Eye (tissue), 1 donor: ENCODE measurements around the gene CEPT1.

ENCODE experiments used
- DNase-seq: peaks from one replicate; pipeline ENCODE4 v3.0.0-alpha.2; 2015

CEPT1 gene

DNA sequence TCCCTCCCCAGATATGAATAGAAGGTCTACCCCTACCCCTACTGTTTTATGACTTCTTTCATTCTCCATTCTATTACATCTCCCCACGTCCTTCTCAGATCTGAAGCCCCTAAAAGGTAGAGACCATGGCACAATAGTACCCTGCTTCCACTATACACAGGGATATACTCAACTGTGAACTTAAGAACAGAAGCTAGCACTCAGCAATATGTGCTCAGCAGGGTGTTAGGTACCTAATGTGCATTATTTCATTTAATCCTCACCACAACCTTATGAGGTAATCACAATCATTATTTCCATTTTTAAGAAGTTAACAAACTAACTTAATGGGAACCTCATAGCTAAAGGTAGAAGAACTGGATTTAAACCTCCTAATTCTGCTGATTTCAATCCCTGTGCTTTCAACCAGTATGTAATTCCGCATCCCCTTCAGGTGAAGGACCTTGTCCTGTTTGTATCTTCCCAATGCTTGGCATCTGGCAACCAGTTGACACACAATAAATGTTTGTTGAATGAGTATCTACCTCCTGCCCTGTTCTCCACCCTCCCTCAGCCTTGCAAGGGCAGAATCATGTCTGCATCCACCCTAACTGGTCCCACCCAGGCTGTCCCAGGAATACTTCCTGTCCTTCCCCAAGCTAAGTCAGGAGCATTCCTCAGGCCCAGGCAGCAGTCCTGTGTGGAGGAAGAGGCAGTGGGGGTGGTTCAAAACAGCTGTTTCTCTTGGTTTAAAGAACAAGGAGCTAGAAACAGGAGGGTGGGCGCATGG, 53.9 kb downstream of the CEPT1 start:
- DNase-seq, result no peak

DNA sequence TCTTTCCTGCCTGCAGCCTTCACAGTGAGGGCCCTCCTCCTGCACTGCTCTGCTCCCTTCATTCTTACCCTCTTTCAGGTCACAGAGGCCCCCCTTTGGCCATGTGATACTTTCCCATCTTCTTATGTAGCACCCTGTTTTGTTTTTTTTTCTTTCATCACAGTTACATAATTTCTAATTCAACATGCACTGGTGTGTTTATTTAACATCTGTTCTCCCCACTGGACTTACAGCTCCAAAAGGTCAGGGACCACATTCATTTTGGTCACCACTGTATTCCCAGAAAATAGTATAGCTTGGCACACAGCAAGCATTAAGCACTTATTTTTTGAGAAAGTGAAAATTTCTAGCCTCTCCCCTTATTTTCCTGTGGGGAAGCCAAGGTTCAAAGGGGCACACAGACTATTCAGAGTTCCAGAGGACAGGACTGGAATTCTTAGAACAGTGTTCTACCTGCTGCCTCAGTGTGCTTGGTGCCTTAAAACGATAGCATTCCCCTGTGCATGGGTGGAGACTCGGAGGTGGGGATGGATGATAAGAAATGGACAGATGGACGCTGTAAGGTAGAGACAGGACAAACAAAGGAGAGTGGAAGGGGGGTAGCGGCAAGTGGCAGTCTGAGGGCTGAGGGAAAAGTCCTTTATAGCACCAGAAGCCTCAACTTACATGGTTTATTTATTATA, 55.1 kb downstream of the CEPT1 start:
- DNase-seq, result no peak

DNA sequence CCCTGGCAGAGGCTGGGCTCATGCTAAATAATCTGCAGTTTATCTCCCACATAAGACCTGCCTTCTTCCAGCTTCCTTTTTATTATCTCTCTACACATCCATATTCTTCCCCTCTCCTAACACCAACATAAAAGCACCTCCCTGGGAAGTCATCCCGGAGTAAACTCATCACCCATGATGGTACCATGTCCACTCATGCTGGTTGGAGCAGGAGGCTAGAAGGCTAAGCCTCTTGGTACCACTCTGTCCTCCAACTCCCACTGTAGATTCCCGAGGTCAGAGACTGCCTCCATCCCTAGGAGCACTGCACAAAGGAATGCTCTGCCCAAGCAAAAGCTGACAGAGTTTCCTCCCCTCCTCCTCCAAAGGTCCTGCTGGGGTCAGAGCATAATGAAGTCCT, 56.2 kb downstream of the CEPT1 start:
- DNase-seq, result no peak

DNA sequence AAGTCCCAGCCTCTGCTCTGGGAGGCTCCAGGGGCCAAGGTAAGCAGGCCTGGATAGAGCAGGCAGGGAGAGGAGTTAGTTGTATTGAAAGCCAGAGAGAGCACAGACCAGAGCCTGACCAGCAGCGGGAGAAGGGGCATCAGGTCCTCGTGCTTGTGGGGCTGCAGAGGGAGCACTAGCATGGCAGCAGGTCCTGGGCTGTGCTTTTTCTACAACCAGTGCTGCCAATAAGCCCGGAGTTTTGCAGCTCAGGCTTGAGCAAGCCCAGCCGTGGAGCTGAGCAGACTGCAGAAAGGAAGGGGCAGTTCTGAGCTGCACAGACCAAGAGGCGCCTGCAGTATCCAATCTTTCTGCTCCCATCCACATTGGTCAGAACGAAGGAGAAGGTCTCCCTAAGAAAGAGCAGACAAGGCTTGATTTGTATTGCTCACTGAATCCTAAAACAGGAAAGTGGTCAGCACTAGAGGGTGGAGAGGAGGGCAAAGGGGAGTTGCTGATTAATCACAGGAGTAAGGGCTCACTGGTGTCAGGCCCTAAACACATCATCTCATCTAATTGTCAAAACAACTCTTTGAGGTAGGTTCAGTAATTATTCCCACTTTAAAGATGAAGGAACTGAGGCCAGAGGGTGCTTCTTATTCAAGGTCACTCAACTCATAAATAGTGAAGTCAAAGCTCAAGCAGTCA, 57.7 kb downstream of the CEPT1 start:
- DNase-seq, result no peak

DNA sequence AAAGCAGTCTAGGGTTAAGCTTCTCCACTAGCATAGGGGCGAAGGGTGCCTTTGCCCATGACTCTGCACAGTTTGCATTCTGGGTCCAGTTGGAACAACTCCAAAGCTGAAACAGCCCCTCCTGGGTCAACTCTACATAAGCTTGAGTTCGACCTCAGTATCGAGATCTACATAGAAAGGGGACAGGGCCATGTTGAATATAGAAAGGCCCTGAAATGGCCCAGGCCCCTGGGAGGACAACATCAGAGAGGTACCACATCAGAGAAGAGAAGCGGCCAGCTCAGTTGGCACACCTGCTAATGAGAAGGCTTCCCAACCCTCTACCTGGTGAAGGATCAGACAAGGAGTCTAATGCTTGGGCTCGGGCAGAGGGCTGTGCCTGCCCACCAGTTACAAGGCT, 58.8 kb downstream of the CEPT1 start:
- no peak for DNase-seq

DNA sequence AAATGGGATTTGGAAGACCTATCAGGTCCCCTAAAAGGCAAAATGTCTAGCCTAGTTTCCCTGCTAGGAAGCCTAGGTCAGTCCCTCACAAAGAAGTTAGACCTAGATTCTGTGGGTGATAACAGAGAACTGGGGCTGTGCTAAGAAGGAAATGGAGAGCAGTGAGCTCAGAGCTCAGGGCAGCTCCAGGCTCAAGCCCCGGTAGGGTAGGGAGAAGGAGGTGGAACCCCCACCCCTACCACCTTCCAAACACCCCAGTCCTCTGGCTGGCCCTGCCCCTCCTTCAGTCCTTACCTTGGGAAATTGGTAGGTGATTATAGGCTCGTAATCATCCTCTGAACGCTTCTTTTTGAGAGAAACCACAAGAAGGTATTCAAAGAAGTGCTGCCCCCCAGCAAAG, 59.3 kb downstream of the CEPT1 start:
- no peak for DNase-seq

DNA sequence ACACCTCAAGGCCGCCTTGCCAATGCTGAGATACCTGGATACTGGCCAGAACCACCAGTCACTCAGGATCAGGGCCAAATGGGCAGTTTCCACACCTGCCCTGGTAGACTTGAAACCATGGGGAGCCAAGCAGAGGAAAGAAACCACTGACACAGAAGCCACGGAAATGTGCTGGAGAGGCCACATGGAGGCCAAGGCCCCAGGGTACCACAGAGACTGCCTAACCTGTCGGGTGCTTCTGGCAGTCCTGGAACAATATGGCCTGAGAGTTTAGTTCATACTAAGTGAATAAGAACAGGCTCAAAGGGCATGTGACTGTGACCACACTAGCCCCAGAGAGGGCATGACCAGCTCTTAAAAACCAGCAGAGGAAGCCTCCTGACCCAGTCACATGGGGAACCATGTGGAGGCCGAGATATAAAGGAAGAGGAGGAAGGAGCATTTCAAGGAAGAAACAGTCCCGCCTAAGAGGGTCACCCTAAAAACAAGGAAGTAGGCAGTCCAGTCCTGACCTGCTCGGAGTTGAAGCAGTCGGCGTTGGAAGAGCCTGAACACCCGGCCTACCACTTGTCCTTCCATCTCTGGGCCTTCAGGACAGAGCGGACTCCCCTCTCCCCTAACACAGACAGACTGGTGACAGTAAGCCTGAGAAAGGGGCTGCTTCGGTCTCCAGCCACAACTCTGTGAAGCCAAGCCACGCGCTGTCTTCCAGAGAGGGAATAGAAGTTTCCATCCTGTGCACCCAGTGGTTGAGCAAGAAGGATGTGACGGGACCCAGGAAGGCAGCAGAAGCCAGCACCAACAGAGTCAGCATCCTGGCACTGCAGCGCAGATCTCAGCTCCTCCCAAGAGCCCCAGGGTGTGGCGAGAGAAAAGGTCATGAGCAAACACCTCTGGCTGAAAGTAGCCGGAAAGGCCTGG, 60.1 kb downstream of the CEPT1 start, which contains the start of gene DENND2D:
TSS of gene DENND2D (minus strand) at position 766 of the 921 bp plus-strand sequence. CDS start at position 579, 187 bp downstream.
- DNase-seq, result no peak

DNA sequence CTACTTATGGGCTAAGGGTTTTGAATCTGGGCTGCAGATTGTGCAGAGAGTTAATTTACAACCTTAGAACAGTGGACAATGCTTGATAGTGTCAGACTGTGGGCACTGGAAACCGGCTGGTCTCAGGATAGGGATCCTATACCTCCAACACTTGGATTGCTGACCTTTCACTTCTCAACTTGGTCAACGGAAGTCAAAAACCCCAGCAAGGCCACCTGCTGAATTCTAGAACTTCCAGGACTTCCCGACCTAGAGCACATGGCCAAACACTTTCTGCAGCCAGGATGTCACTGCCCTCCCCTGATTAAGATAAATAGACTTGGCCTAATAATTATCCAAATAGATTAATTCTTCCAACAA, 60.8 kb downstream of the CEPT1 start:
- DNase-seq, result no peak

DNA sequence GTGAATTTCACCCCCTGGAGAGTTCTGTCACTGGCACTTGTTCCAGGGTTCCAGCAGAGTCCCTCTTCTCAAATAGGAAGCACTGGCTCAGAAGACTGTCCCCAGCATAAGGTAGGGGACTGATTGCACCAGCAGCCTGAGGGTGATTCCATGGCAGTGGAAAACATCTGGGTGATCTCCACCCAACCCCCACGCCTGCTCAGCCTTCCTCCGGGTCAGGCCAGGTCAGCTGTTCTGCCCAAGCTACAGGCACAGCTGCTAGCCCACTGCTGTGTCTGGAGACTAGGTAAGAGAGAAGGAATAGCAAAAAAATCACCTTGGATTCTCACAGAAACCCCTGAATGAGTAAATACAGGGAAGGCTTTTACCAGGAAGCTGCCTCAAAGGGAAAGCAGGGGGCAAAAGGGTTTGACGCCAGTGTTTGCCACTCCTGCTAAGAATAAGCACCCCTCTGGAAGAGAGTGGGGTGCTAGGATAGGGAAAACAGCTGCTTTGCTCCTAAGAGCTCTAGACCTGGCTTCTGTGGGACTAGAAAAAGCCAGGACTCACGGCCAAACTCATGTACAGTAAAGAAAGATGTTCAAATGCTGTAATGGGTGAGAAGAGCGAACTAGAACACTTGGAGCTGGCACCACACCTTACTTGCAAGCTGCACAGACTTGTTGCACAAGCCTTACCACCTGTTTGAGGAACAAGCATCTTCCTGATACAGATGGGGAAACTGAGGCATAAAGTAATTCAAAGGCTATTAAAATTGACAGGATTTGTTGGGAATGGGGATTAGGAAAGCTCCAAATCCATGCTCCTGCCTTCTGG, 61.5 kb downstream of the CEPT1 start:
- no peak for DNase-seq

DNA sequence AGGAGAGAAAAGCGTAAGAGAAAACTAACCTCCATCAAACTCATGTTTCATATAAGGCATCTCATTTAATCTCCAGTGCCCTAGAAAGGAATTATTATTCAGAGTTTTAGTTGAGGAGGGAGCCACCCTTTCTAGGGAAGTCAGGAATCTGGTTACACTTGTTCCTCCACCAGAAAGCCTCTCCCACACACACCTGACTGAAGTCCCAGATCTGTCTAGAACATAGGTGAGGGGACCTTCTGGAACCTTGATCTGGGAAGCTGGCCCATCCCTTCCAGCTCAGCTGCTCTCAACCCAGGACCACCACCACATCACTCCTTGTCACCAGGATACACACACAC, 62.3 kb downstream of the CEPT1 start:
- DNase-seq, result no peak

DNA sequence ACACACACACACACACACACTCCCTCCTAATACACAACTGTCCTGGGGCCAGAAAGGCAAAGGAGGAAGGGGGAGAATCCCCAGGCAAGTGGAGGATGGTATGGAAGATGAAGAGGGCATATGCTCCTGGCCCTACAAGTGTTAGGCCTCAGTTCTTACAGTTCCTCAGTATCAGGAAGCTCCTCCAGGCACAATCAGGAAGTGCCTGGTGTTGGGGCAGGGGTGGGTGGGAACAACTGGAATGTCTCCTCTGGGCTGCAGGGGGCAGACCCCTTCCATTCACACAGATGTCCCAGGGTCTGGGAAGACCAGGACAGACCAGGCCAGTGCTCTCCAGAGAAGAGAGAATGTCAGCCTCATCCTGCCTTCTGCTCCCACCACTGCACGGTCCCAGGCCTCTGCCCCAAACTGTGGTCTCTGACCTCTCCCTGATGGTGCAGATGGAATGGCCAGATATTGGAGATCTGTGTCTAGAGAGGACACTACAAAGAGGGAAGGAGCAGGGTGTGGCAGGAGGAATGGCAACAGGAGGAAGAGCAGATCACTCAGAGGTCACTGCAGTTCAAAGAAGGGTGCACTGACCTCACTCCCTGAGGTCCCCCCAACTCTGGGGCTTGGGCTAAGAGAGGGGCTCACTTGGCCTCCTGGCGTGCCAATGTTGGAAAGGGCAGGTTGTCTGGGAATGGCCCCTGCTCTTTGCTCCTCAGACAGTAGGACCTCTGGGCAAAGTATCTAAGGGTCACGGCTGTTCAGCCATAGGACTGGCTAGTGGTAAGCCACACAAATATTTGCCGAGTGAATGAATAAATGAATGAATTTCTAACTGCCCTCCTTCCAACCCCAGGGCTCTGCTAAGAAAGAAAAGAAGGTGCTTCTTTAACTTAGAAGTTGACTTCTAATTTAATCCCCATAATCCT, 62.9 kb downstream of the CEPT1 start:
- no peak for DNase-seq

DNA sequence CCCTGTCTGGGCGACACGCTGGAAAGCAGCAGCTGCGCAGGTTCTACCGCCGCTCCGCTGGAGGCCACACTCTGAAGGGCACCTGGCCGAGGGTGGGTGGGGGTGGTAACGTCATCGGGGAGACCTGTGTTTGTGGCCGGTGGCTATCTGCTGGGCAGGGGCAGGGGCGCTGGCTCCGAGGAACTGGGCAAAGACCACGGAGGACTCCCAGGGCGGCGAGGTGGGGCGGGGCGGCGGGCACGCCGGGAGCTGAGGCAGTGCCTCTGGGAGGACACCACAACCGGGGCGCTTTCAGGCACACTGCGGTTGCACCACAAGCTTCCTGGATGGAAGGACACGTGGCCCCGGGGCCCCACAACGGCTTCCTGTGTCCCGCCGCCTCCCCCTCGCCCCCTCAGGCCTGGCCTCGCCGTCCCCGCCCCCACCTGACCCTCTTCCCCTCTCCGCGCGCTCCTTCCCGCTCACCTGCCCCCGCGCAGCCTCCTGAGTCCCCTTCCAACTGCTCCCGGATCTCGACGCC, 63.7 kb downstream of the CEPT1 start:
- peak; percentile 35 for DNase-seq

DNA sequence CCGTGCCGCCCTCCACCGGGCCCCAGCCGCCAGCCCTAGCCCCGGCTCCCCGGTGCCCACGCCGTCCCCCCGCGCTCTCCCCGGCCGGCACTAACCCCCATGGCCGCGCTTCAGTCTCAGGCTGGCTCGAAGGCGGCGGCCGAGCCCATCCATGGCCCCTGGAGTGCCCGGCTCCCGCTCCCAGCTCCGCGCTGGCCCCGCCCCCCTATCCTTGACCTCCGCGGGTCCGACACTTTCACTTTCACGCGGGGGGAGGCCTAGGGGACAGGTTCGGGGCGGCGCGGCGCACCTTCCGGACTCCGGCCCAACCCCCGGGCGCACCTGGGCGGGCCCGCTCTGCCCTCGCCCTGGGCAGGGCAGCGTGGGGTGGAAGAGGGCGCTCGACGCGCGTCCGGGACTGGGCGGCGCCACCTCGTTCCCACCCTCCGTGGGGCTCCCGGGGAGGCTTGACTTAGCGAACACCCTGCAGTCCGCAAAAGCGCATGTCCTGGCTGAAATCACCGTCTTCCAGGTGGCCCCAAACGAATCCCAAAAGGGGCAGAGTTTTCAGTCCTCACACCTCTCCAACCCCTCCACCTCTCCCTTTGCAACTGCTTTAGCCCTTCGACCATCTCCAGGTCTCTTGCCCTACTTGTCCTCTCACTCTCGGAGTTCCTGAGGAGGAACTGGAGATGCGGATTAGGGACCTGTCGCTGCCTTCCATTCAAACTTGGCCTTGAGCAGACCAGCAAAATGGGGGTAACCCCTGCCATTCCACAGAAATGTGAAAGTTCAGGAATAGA, 64.4 kb downstream of the CEPT1 start:
- peak; percentile 27 for DNase-seq

DNA sequence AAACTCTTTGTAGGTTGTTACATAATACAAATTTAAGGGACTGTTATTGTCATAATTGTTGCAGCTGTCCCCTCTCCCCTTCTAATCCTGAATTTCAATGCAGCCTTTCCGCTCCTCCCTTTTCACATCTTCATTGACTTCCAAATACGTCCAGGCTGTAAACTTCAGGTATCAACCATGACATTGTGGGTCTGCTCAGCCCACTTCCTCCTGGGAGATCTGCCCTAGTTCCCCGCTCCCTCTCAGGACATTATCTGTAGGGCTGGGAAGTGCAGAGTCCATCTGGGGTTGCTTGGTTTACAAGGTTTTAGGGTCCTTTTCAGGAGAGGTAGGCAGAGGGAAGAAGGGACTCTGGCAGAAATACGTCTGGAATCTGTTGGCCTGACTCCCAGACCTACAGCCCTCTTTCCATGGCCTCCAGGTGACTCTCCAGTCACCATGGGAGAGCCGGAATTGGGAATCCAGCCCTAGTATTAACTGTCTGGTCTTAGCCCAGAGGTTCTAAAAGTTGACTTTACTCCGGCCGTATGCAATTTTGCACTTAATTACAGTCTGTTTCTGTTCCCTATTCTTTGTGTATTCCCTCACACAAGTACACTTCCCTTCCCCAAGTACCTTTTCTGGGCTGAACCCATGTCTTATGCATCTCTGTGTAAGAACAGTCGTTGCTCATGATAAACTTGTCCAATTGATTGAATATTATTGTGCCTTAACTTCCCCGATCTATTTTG, 65.1 kb downstream of the CEPT1 start:
- DNase-seq, result no peak

DNA sequence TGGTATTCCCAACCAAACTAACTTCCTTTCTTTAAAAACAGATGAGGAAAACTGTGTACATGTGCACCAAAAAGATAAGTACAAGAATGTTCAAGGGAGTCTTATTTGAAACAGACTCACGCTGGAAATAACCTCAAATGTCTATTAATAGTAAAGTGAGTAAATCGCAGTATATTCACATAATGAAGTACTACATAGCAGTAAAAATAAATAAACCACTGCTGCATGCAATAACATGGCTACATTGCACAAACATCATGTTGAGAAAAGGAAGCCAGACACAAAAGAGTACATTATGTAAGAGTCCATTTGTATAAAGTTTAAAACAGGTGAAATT, 65.7 kb downstream of the CEPT1 start:
- no peak for DNase-seq

DNA sequence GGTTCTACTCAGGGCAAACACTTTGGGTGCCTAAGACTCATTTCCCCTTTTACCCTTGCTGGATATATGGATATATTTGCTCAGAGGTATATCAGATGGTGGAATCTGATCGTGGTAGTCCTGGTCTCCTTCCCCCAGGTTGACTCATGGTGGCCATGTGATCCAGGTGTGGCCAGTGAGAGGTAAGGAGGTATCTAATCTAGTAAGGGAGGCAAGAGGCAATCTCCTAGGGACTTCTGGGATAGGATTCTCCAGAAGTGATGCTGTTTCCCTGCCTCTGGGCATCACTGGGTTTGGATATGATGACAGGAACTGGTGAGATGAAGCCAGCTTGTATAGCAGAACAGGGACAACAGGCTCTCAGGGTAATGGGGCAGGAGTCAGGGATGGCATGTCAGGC, 68.9 kb downstream of the CEPT1 start:
- DNase-seq, result no peak

DNA sequence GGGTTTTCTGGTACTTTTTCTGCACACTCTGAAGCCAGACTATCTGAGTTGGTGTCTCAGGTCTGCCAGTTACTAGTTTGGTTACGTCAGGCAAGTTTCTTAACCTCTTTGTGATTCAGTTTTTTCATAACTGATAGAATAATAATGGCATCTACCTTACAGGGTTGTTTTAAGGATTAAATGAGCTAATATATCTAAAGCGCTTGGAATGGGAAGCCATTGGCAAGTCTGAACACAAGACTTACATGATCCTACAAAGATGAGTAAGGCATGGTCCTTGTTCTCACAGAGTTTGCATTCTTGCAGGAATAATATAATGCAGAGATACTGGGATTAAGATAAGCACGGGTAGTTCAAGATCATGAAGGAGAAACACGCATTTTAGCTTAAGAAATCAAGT, 69.6 kb downstream of the CEPT1 start:
- DNase-seq, result no peak

DNA sequence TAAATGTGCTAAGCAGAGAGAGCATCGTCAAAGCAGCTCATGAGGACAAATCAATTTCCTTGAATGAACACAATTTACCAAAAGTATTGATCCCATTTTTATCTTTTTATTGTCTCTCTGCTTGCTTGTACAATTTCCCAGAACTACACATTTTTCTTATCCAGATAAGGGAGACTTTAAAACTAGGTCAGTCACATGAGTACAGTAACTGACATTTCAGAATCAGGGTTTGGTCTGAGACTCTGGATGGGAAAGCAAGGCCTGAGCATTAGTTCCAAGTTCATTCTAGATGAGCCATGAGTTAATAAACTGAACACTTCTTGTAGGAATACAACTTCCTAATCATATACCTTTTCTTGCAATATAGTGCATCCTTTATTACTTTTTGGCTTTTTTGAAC, 71.9 kb downstream of the CEPT1 start:
- no peak for DNase-seq

DNA sequence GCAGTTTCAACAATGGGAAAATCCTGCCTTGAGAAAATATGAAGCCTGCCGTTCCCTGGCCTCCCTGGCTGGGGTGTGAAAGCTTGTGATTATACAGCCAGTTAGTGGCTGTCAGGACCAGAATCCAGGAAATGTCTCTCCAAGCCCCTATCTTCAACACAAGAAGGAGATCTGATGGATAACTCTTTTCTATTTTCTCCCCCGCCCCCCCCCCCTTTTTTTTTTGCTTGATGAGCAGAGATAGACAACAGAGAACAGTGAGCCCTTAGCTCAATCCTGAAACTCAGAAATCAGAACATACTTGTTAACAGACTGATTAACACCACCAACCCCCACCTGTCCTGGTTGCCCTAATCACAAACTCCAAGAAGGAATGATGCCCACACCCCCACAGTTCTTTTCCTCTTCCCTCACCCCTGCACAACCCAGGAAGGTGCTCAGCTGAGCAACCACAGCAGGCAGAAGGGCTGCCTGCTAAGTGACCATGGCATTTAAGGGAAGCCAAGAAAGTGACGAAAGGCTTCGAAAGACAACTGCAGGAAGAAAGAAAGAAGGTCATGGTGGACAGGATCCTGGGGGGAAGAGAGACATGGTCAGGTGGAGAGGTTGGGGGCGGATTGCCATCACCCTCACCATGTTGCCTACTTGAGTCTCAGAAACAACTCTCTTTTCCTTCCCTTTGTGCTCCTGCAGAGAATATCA, 72.8 kb downstream of the CEPT1 start:
- DNase-seq, result no peak
